ENCODE data around the gene PIM1. TPM values are rescaled to one million over a fixed set of nuclear protein-coding genes. Genes with fewer than 3 reads are reported as not detected.
"Not testable (repeated sequence)": the region's sequence is repeated elsewhere in the genome, so short reads cannot be mapped to it uniquely, and the experiment has no call there.

Gene PIM1
- 20.0 and 23.6 TPM in 2 replicates for total RNA-seq (2014; rRNA removed; shearing (Covaris generic))

GRCh38 chr6:37169496-37170272 is at the start of gene PIM1:
Gene PIM1 (plus strand): TSS chr6:37170152. CDS start chr6:37170576, 424 bp downstream.
- DNase-seq (ENCODE audit: low spot score), result peak; percentile 96

- no peak for DNase-seq (ENCODE audit: low spot score)
Observed at GRCh38 chr6:37121556-37121955, 48.4 kb upstream of the PIM1 start.

GRCh38 chr6:37122861-37123260 is 47.1 kb upstream of the PIM1 start:
- DNase-seq (ENCODE audit: low spot score), result no peak

GRCh38 chr6:37123957-37124729 is 45.8 kb upstream of the PIM1 start:
- DNase-seq (ENCODE audit: low spot score), result no peak

- DNase-seq (ENCODE audit: low spot score), result no peak
Observed at GRCh38 chr6:37125774-37126492, 44.0 kb upstream of the PIM1 start.

GRCh38 chr6:37126493-37126958 is 43.4 kb upstream of the PIM1 start:
- DNase-seq (ENCODE audit: low spot score), result no peak

- DNase-seq (ENCODE audit: low spot score), result no peak
Observed at GRCh38 chr6:37126961-37127616, 42.9 kb upstream of the PIM1 start.

GRCh38 chr6:37127961-37128862 is 41.7 kb upstream of the PIM1 start:
- DNase-seq (ENCODE audit: low spot score), result peak; percentile 76

GRCh38 chr6:37128863-37129443 is 41.0 kb upstream of the PIM1 start:
- not testable (repeated sequence) for DNase-seq (ENCODE audit: low spot score)

- no peak for DNase-seq (ENCODE audit: low spot score)
Observed at GRCh38 chr6:37129566-37129965, 40.4 kb upstream of the PIM1 start.

- peak; percentile 51 for DNase-seq (ENCODE audit: low spot score)
Observed at GRCh38 chr6:37130704-37131103, 39.2 kb upstream of the PIM1 start.

GRCh38 chr6:37131104-37131959 is 38.6 kb upstream of the PIM1 start:
- DNase-seq (ENCODE audit: low spot score), result peak; percentile 55

GRCh38 chr6:37131960-37132253 is 38.0 kb upstream of the PIM1 start:
- no peak for DNase-seq (ENCODE audit: low spot score)

GRCh38 chr6:37134036-37134395 is 35.9 kb upstream of the PIM1 start:
- DNase-seq (ENCODE audit: low spot score), result no peak

- DNase-seq (ENCODE audit: low spot score), result peak; percentile 79
Observed at GRCh38 chr6:37134396-37135191, 35.4 kb upstream of the PIM1 start.

GRCh38 chr6:37135835-37136694 is 33.9 kb upstream of the PIM1 start:
- DNase-seq (ENCODE audit: low spot score), result no peak

- DNase-seq (ENCODE audit: low spot score), result no peak
Observed at GRCh38 chr6:37136821-37137200, 33.1 kb upstream of the PIM1 start.
